K562 (cell line): ENCODE data around the gene BIN1. TPM values are rescaled to one million over a fixed set of nuclear protein-coding genes. Genes with fewer than 3 reads are reported as not detected.
A peak's percentile ranks its signal among the peaks of the same experiment; 100 is the strongest.

Experiments used
- ATAC-seq: fragments of 200-7000 bp; cut with Tn5 transposase; 3 replicates; pipeline ENCODE4 v1.9.1; 2020; ENCODE audit warnings: moderate library complexity
- BruUV-seq: library from RNA; stranded (reverse); fragments of 400-500 nt; replicated peaks from 2 replicates; lab custom pipeline; 2021; lab: Mats Ljungman, UMichigan
- CTCF ChIA-PET: fragments of 300-600 bp; formaldehyde crosslinking; extraction: SDS; loops from one replicate; lab custom pipeline; 2021; ENCODE audit warnings: low intra/inter-chr PET ratio; lab: Yijun Ruan, JAX
- POLR2A ChIA-PET: fragments of 300-600, 350-650 bp; sonication (Branson Sonifier 250); formaldehyde crosslinking; extraction: SDS; loops from one replicate; lab custom pipeline; 2021; ENCODE audit warnings: antibody characterized with exemption, inconsistent platforms; lab: Yijun Ruan, JAX
- DNase-seq, 4 experiments: peaks; one replicate each; pipeline versions ENCODE4 v3.0.0 to v3.0.0-alpha.2; 2011 to 2018; ENCODE audit warnings: low spot score in 3 of 4, mixed read lengths in 3 of 4; ENCODE audit errors: extremely low read depth in 1 of 4
- FAIRE-seq: peaks from 2 replicates; lab custom pipeline; 2011; peaks lifted over from hg19 to GRCh38; lab: Jason Lieb, UNC
- H2AFZ ChIP-seq: 2 replicates; pipeline ENCODE4 v1.6.0; 2011; ENCODE audit warnings: low read depth, low read length, control low read depth, inconsistent platforms
- H3K27ac ChIP-seq: fragments of 200-600 bp; 3 replicates; pipeline ENCODE4 v1.8.0; 2011; ENCODE audit warnings: low read depth, mild to moderate bottlenecking, control low read depth, inconsistent platforms, low read length, moderate library complexity, mixed read lengths; ENCODE audit errors: extremely low read depth
- H3K27me3 ChIP-seq, 2 experiments: fragments of 300-600 bp in 1 of 2; 2 replicates in 1 of 2; 3 replicates in 1 of 2; pipeline versions ENCODE4 v1.6.0 to v1.8.0; 2011; ENCODE audit warnings: inconsistent platforms in 2 of 2, low read length in 2 of 2, mild to moderate bottlenecking in 1 of 2, mixed read lengths in 1 of 2, moderate library complexity in 1 of 2; ENCODE audit not compliant: control insufficient read depth in 2 of 2, insufficient read depth in 2 of 2
- H3K36me3 ChIP-seq: fragments of 300-600 bp; 3 replicates; pipeline ENCODE4 v1.8.0; 2011; ENCODE audit warnings: mild to moderate bottlenecking, low read length, inconsistent platforms; ENCODE audit not compliant: control insufficient read depth, insufficient read depth
- H3K4me1 ChIP-seq, 2 experiments: fragments of 200-600 bp in 1 of 2; replicated peaks in 1 of 2; 2 replicates in 1 of 2; 3 replicates in 1 of 2; pipeline versions ENCODE4 v1.5.1 to v1.8.0; 2011; ENCODE audit warnings: inconsistent platforms in 2 of 2, low read length in 2 of 2, mild to moderate bottlenecking in 1 of 2, mixed read lengths in 1 of 2, moderate library complexity in 1 of 2; ENCODE audit not compliant: control insufficient read depth in 2 of 2, insufficient read depth in 2 of 2
- H3K4me2 ChIP-seq: 2 replicates; pipeline ENCODE4 v1.6.1; 2011; ENCODE audit warnings: low read length, control low read depth, inconsistent platforms, mixed read lengths; ENCODE audit not compliant: insufficient read depth
- H3K4me3 ChIP-seq: fragments of 200-600 bp; sonication (generic), shearing (Covaris generic); 2 replicates; pipeline ENCODE4 v1.5.1; 2016; ENCODE audit warnings: control low read depth, inconsistent platforms
- H3K79me2 ChIP-seq: fragments of 200-600 bp; 3 replicates; pipeline ENCODE4 v1.8.0; 2011; ENCODE audit warnings: low read length, inconsistent platforms; ENCODE audit not compliant: control insufficient read depth, insufficient read depth
- H3K9ac ChIP-seq, 2 experiments: 2 replicates each; pipeline versions ENCODE4 v1.6.0 to v1.6.1; 2011; ENCODE audit warnings: low read depth in 2 of 2, low read length in 2 of 2, control low read depth in 1 of 2, inconsistent platforms in 1 of 2, mild to moderate bottlenecking in 1 of 2, mixed read lengths in 1 of 2; ENCODE audit not compliant: insufficient read depth in 1 of 2
- H3K9me1 ChIP-seq: one replicate; pipeline ENCODE4 v1.6.0; 2011; ENCODE audit warnings: inconsistent platforms, mild to moderate bottlenecking, low read length, moderate library complexity; ENCODE audit not compliant: control insufficient read depth, insufficient read depth
- H3K9me3 ChIP-seq: replicated peaks from 2 replicates; pipeline ENCODE4 v1.5.1; 2011; ENCODE audit warnings: low read depth, low read length, inconsistent platforms; ENCODE audit not compliant: control insufficient read depth, insufficient read depth
- H4K20me1 ChIP-seq: replicated peaks from 2 replicates; pipeline ENCODE4 v1.6.1; 2011; ENCODE audit warnings: low read length, inconsistent platforms, mixed read lengths; ENCODE audit not compliant: control insufficient read depth, insufficient read depth
- ARID1B ChIP-seq: fragments of 450-650 bp; IDR thresholded peaks from 2 replicates; pipeline ENCODE4 v1.6.1; 2016; ENCODE audit warnings: antibody characterized with exemption, mild to moderate bottlenecking, inconsistent platforms
- HDAC3 ChIP-seq: fragments of 450-650 bp; IDR thresholded peaks from 2 replicates; pipeline ENCODE4 v1.6.1; 2018; ENCODE audit warnings: borderline replicate concordance, mild to moderate bottlenecking, moderate library complexity; ENCODE audit not compliant: partially characterized antibody
- KDM1A ChIP-seq, 2 experiments: fragments of 450-650 bp; IDR thresholded peaks; 2 replicates each; pipeline ENCODE4 v1.6.1; 2016; ENCODE audit warnings: mild to moderate bottlenecking in 2 of 2
- KLF1 ChIP-seq: fragments of 450-650 bp; IDR thresholded peaks from 2 replicates; pipeline ENCODE4 v1.6.1; 2016; ENCODE audit warnings: missing genetic modification characterization, missing compliant biosample characterization
- MECOM ChIP-seq: fragments of 250-450 bp; sonication (Bioruptor Pico); IDR thresholded peaks from 2 replicates; pipeline ENCODE4 v1.8.0; 2022; ENCODE audit warnings: inconsistent platforms
- NCOA4 ChIP-seq: fragments of 450-650 bp; IDR thresholded peaks from 2 replicates; pipeline ENCODE4 v1.6.1; 2018; ENCODE audit warnings: mild to moderate bottlenecking; ENCODE audit not compliant: partially characterized antibody
- NR1H2 ChIP-seq: sonication (generic); formaldehyde crosslinking; IDR thresholded peaks from 2 replicates; pipeline ENCODE4 v1.4.0; 2020; ENCODE audit warnings: mild to moderate bottlenecking, missing genetic modification reagents
- SRSF1 ChIP-seq: fragments of 200-400 bp; formaldehyde crosslinking; IDR thresholded peaks from 2 replicates; pipeline ENCODE4 v1.6.1; 2017; ENCODE audit warnings: mild to moderate bottlenecking, low read depth, low read length, moderate library complexity
- TAL1 ChIP-seq: fragments of 450-650 bp; IDR thresholded peaks from 2 replicates; pipeline ENCODE4 v1.6.1; 2016; ENCODE audit warnings: mild to moderate bottlenecking
- TCF3 ChIP-seq: sonication (generic); formaldehyde crosslinking; IDR thresholded peaks from 2 replicates; pipeline ENCODE4 v1.4.0; 2020; ENCODE audit warnings: mild to moderate bottlenecking, missing genetic modification reagents
- TCF7 ChIP-seq: sonication (generic); IDR thresholded peaks from 2 replicates; pipeline ENCODE4 v1.6.1; 2016; ENCODE audit warnings: antibody characterized with exemption, borderline replicate concordance
- TCF7L2 ChIP-seq: fragments of 150-350 bp; IDR thresholded peaks from 2 replicates; pipeline ENCODE4 v1.6.1; 2016; ENCODE audit warnings: low read depth, mild to moderate bottlenecking, low read length, moderate library complexity
- ZNF3 ChIP-seq: fragments of 250-450 bp; sonication (Bioruptor Pico); IDR thresholded peaks from 2 replicates; pipeline ENCODE4 v1.5.0; 2021; ENCODE audit warnings: mild to moderate bottlenecking, moderate library complexity
- ZNF354B ChIP-seq: fragments of 250-450 bp; sonication (Bioruptor Pico); IDR thresholded peaks from 2 replicates; pipeline ENCODE4 v1.4.0; 2020
- ZNF75A ChIP-seq: fragments of 450-650 bp; formaldehyde crosslinking; IDR thresholded peaks from 2 replicates; pipeline ENCODE4 v1.4.0; 2020; ENCODE audit warnings: mild to moderate bottlenecking
- WGBS: fragments of 100-300 bp; shearing (Covaris generic); methylation state at CpG from one replicate; pipeline ENCODE4 v1.1.6; 2016; ENCODE audit warnings: low coverage, mixed read lengths; ENCODE audit not compliant: insufficient coverage; ENCODE audit errors: missing lambda C conversion rate; 5-methylcytosine and 5-hydroxymethylcytosine counted together
- in situ Hi-C: fragments of 300-500 bp; cut with MboI; formaldehyde crosslinking; loops from 4 replicates; pipeline ENCODE4 v1.15.0; 2018; ENCODE audit warnings: inconsistent platforms, mixed read lengths
- intact Hi-C: fragments of 100-400 bp; cut with micrococcal nuclease; formaldehyde crosslinking; loops from 2 replicates; pipeline ENCODE4 v1.14.2; 2022
- polyA plus RNA-seq, 8 experiments: library from polyadenylated mRNA; depleted of rRNA in 4 of 8; stranded (reverse) in 5 of 8; unstranded in 3 of 8; fragments of >200 nt; fragmentation: Nextera tagmentation in 2 of 8; fragmentation: Illumina TruSeq in 1 of 8; extraction: Ambion mirVana in 2 of 8; extraction: Trizol in 1 of 8; gene quantifications; 2 replicates each; pipeline versions ENCODE4 v1.2.1 to v1.2.3, GENCODE V29; 2011 to 2014; ENCODE audit warnings: inconsistent platforms in 1 of 8, missing spikeins in 1 of 8
- total RNA-seq, 7 experiments: library from RNA; depleted of rRNA in 6 of 7; stranded (reverse); fragments of >200 nt in 6 of 7; fragmentation: Illumina TruSeq in 2 of 7; extraction: Trizol in 2 of 7; gene quantifications; 2 replicates each; pipeline versions ENCODE4 v1.2.1 to v1.2.3, GENCODE V29; 2011 to 2021; ENCODE audit warnings: low replicate concordance in 1 of 7
- TF ChIP-seq, protein P1 (sequence below): fragments of 450-650 bp; formaldehyde crosslinking; IDR thresholded peaks from 2 replicates; pipeline ENCODE4 v1.4.0; 2022; ENCODE audit warnings: mild to moderate bottlenecking, moderate library complexity
- TF ChIP-seq, protein P2 (sequence below), 3 experiments: fragments of 200-800 bp in 1 of 3; sonication (Bioruptor generic) in 1 of 3; sonication (generic) in 1 of 3; formaldehyde crosslinking in 1 of 3; IDR thresholded peaks; 2 replicates each; pipeline versions ENCODE4 v1.6.1 to v1.8.0; 2016 to 2022; ENCODE audit warnings: mild to moderate bottlenecking in 2 of 3, missing compliant biosample characterization in 2 of 3, missing genetic modification characterization in 2 of 3, missing genetic modification reagents in 1 of 3
- TF ChIP-seq, protein P3 (sequence below): sonication (generic); formaldehyde crosslinking; IDR thresholded peaks from 2 replicates; pipeline ENCODE4 v1.8.0; 2022; ENCODE audit warnings: missing genetic modification reagents, mild to moderate bottlenecking, borderline replicate concordance
- TF ChIP-seq, protein P4 (sequence below): sonication (generic); formaldehyde crosslinking; IDR thresholded peaks from 2 replicates; pipeline ENCODE4 v1.8.0; 2022; ENCODE audit warnings: mild to moderate bottlenecking, missing genetic modification reagents

The BIN1 gene
- total and polyA plus RNA-seq, 9 of the 15 experiments (the other 6 are each of a cell fraction or from before 2014, with no cell fraction given), result 0.04 to 2.8 (median 0.79) TPM; not detected in 1

DNA sequence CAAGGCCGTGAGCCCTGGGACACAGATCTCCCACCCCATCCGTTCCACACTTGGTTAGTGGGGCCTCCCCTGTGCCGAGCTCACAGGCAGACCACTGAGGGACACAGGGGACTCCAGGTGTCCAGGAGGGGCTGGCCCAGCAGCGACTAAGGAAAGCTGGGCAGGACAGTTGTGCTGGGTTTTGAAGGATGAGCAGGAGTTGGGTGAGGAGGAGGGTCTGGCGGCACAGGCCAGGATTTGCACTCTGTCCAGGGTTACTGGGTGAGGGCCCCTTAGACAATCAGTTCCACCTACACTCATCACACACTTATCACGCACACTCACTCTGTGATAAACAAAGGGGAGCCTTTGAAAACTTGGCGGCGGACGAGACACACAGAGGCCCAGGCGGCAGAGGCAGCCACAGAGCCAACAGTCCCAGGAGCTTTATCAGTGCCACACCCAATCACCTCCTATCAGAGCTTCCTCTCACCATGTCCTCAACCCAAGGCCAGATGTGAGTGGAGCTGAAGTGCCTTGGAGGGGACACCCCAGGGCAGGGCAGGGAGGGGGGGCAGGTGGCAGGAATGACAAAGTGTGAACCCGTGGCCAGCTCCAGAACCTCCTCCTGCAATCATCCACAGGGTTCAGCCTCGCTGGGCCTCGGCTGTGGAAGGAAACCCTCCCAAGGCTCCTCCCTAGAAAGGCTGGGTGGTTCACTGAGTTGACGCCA, 26.6 kb downstream of the BIN1 start:
- ChIA-PET CTCF (no interaction called here), POLR2A (interaction anchor here (0.6 to 1.1 kb wide), 5 partner anchors 8 to 512 kb away, joined by 4 to 6 read pairs (median 4); no protein-coding TSS in a partner anchor)
- BruUV-seq, result no TSS peak
- H2AFZ ChIP-seq, result no peak overlapping the region
- no peaks in the 10 kb centered on the region for H3K79me2 ChIP-seq
- intact Hi-C loops, result no loop called here
- no peaks in the 10 kb centered on the region for H3K9me1 ChIP-seq
- 22% methylated on average over 13 of the region's 14 CpGs for WGBS
- no peaks in the 10 kb centered on the region for H3K9me3 ChIP-seq
- DNase-seq (peak; percentile 64 to 69 (median 66)), FAIRE-seq (peak; percentile 81), ATAC-seq (peak; percentile 83)
- peaks cover 9 to 44% of the 10 kb centered on the region in 2 experiments; a peak in 4 of 5 replicates for H3K4me1 ChIP-seq
- peaks cover 25% of the 10 kb centered on the region for H4K20me1 ChIP-seq
- H3K4me3 ChIP-seq, result no peak overlapping the region
- H3K9ac ChIP-seq, result peak overlapping the region in 1 of 2 experiments; percentile 72; a peak in 2 of 4 replicates
- in situ Hi-C loops, result no loop called here
- H3K27ac ChIP-seq, result no peak overlapping the region
- no peaks in the 10 kb centered on the region for H3K36me3 ChIP-seq
- no peak overlapping the region; the same call in 1 of the 2 replicates for H3K4me2 ChIP-seq
- H3K27me3 ChIP-seq, result peaks cover 11 to 31% of the 10 kb centered on the region in 2 experiments; a peak in 3 of 5 replicates
- no peak for TF ChIP-seq HDAC3
- TF ChIP-seq, protein P1, sequence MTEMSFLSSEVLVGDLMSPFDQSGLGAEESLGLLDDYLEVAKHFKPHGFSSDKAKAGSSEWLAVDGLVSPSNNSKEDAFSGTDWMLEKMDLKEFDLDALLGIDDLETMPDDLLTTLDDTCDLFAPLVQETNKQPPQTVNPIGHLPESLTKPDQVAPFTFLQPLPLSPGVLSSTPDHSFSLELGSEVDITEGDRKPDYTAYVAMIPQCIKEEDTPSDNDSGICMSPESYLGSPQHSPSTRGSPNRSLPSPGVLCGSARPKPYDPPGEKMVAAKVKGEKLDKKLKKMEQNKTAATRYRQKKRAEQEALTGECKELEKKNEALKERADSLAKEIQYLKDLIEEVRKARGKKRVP, result no peak
- peak; percentile 12; the same call in 1 of the 2 replicates for TF ChIP-seq TAL1
- TF ChIP-seq, protein P2, sequence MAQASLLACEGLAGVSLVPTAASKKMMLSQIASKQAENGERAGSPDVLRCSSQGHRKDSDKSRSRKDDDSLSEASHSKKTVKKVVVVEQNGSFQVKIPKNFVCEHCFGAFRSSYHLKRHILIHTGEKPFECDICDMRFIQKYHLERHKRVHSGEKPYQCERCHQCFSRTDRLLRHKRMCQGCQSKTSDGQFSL (CRISPR knock-in tag; IDR thresholded peaks at IDR 0.05), result 0 out of 2 replicates have a peak, but pooled peaks have one; percentile 12
- TF ChIP-seq, protein P2 (tag; IDR thresholded peaks at IDR 0.05), result no peak
- TF ChIP-seq ZNF75A, result no peak
- no peak for TF ChIP-seq NCOA4
- TF ChIP-seq MECOM (CRISPR knock-in tag), result no peak
- TF ChIP-seq, protein P3, sequence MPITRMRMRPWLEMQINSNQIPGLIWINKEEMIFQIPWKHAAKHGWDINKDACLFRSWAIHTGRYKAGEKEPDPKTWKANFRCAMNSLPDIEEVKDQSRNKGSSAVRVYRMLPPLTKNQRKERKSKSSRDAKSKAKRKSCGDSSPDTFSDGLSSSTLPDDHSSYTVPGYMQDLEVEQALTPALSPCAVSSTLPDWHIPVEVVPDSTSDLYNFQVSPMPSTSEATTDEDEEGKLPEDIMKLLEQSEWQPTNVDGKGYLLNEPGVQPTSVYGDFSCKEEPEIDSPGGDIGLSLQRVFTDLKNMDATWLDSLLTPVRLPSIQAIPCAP (CRISPR knock-in tag), result no peak
- TF ChIP-seq SRSF1, result no peak
- no peak for TF ChIP-seq TCF7L2
- 0 out of 2 replicates have a peak, but pooled peaks have one; percentile 33 for TF ChIP-seq TCF7
- peak; percentile 61; the same call in 1 of the 2 replicates for TF ChIP-seq KLF1
- TF ChIP-seq ZNF3 (CRISPR knock-in tag), result no peak
- peak; percentile 37; the same call in 1 of the 2 replicates for TF ChIP-seq TCF3 (CRISPR knock-in tag)
- no peak for TF ChIP-seq NR1H2 (CRISPR knock-in tag)
- TF ChIP-seq, protein P4, sequence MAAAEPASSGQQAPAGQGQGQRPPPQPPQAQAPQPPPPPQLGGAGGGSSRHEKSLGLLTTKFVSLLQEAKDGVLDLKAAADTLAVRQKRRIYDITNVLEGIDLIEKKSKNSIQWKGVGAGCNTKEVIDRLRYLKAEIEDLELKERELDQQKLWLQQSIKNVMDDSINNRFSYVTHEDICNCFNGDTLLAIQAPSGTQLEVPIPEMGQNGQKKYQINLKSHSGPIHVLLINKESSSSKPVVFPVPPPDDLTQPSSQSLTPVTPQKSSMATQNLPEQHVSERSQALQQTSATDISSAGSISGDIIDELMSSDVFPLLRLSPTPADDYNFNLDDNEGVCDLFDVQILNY (CRISPR knock-in tag), result no peak
- no peak for TF ChIP-seq ZNF354B (CRISPR knock-in tag)
- TF ChIP-seq ARID1B, result peak; percentile 45; the same call in 1 of the 2 replicates
- 0 out of 4 replicates have a peak, but pooled peaks have one; percentile 11 to 26 for TF ChIP-seq KDM1A (IDR thresholded peaks at IDR 0.05)
